Daoy (cell line): ENCODE data around the gene FERMT2. TPM values are rescaled to one million over a fixed set of nuclear protein-coding genes. Genes with fewer than 3 reads are reported as not detected.
"Not testable (repeated sequence)": the region's sequence is repeated elsewhere in the genome, so short reads cannot be mapped to it uniquely, and the experiment has no call there.

Experiments used
- DNase-seq: peaks from one replicate; pipeline ENCODE4 v3.0.0-alpha.2; 2015; ENCODE audit warnings: low read depth
- total RNA-seq: library from RNA; depleted of rRNA; stranded (reverse); fragments of >200 nt; shearing (Covaris generic); gene quantifications from 2 replicates; pipeline ENCODE4 v1.2.3, GENCODE V29; 2014

Gene FERMT2
- total RNA-seq, 1 experiment from 2014 or later = 121 TPM

DNA sequence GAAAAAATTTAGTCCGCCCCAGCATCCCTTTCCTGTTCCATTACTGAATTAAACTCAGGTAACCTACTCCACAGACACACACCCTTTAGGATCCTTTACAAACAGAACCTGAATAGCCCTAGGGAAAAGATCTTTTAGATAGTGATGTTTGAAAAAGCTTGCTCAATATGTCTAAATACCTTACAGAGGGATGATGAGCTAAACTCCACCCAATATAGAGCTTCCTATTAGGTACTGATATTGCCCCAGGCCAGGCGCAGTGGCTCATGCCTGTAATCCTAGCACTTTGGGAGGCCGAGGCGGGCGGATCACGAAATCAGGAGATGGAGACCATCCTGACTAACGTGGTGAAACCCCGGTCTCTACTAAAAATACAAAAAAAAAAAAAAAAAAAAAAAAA is 50.1 kb downstream of the FERMT2 start:
- DNase-seq = no peak

DNA sequence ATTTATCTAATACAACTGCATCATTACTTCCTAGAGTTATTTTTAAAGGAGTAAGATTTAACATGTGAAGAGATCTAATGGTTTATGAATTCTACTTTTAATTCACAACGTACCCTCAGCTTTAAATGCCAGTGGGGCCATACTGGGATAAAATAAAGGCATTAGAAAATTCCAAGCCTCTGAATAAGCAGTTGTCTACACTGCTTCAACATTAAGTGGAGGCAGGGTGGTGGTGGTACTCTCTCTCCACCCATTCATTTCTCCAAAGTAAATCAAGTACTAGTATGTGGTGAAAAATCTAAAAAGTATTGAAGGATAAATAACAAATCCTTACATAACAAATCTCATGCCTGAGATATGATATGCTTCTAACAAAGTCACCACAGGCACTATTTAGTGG is 52.4 kb downstream of the FERMT2 start:
- DNase-seq = no peak

DNA sequence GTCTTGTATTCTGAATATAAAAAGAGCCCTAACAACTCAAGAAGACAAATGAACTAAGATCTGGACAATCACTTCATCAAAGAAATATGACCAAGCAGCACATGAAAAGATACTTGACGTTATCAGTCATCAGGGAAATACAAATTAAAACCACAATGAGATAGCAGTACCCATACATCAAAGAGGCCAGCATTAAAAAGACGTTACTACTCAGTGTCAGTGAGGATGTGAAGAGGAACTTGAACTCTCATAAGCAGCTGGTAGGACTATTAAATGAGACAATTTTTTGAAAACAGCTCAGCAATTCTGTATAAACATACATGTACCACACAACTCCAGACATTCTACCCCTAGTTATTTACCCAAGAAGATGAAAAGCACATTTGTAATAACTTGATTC is 55.9 kb downstream of the FERMT2 start:
- DNase-seq = no peak

DNA sequence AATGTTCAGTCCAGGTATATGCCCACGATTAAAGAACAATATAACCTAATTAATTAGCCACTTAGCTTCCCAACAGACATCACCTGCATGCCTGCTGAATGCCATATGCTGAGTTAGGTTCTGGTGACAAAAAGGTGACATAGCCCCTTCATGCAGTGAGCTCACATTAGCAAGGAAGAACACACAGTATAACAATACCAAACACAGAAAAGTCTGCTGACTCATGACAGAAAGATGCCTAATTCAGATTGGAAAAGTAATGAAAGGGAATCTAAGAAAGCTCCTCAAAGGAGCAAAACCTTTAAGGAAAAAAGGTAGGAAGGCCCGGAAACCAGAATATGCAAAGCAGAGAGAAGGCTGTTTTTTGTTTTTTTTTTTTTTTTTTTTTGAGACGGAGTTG is 59.0 kb downstream of the FERMT2 start:
- no peak for DNase-seq

DNA sequence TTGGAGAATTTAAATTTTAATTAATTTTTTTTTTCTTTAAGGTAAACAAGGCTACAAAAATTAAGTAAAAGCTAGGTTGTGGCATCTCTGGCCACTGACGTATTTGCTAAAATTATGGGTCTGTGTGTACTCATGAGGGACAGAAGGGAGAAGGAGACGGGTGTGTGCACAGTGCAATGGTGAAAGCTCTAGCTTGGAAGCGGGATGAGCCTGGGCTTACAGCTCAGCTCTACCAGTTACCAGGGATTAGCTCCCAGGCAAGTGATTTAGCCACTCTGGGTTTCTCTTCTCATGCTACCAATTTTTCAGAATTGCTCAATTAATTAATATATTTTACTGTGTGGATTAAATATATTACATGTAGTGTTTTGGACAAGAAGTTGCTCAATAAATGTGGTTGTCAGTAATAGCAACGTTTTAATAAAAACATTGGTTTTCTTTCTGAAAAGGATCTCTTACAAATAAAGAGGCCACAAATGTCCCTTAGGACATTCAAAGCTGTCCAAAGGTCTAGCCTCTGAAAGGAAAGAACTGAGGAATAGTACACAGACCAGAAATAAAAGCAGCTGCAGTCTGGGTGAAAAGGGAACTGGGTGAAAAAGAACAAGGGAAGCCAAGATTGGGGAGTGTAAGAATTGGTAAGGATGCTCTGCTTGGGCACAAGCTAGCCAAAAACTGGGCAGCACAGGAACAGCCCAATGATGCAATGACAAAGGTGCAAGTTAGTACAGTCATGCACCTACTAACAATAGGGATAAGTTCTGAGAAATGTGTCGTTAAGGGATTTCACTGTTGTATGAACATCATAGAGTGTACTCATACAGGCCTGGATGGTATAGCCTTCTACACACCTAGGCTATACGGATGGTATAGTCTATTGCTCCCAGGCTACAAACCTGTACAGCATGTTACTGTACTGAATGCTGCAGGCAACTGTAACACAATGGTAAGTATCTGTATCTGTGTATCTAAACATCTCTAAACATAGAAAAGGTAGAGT is 61.7 kb downstream of the FERMT2 start:
- no peak for DNase-seq

DNA sequence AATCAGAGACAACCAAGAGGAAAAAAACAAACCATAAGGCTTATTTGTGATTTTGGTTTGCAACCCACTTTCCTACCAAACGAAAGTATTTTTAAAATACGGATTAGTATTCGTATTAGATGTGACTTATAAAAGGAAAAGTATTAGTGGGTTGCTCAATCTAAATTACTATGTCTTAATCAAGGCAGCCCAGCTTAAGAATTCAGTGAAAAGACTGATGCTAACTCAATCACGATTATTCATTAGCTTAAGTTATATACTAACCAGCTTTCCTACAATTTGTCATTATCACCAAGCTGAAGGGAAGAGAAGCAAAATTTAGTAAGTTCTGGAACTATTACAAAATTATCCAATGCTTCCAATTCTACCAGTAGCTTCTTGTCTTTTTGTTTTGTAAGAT is 62.7 kb downstream of the FERMT2 start:
- DNase-seq = no peak

DNA sequence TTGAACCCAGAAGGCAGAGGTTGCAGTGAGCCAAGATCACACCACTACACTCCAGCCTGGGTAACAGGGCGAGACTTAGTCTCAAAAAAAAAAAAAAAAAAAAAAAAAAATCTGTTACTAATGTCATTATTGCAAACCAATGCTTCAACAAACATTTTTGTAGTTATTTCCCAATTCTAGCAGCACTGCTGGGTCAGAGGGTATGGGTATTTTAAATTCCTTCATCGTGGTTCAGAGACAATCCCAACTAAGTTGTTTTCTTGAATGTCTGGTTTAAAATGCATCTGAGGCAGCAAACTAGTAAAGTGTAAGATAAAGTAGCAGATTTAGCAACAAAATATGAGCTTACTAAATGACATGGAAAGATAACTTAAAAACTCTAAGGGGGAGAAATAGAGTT is 65.6 kb downstream of the FERMT2 start:
- no peak for DNase-seq

DNA sequence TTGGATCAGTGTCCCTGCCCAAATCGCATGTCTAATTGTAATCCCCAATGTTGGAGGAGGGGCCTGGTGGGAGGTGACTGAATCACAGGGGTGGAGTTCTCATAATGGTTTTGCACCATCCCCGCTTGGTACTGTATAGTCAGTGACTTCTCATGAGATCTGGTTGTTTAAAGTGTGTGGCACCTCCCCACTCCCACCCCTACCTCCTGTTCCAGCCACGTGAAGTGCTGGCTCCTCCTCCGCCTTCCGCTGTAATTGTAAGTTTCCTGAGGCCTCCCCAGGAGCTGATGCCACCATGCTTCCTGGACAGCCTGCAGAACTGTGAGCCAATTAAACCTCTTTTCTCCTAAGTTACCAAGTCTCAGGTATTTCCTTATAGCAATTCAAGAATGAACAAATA is 67.2 kb downstream of the FERMT2 start:
- no peak for DNase-seq

DNA sequence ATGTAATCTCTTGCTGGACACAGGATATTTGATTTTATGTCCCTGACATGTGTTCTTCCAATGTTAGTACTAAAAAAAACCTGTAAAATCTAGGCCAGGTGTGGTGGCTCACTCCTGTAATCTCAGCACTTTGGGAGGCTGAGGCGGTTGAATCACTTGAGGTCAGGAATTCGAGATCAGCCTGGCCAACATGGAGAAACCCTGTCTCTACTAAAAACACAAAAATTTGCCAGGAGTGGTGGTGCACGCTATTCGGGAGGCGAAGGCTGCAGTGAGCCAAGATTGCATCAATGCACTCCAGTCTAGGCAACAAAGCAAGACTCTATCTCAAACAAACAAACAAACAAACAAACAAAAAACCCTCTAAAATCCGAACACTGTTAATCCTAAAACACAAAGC is 68.0 kb downstream of the FERMT2 start:
- no peak for DNase-seq

DNA sequence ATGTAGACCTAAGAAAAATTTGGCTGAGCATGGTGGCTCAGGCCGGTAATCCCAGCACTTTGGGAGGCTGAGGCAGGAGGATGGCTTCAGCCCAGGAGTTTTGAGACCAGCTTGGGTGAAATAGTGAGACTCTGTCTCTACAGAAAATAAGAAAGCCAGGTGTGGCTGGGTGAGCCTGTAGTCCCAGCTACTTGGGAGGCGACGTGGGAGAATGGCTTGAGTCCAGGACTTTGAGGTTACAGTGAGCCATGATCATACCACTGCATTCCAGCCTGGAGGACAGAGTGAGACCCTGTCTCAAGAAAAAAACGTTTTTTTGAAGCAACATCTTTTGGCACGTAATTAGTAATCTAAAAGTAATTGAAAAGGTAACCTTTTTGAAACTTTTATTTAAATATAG is 70.9 kb downstream of the FERMT2 start:
- peak; percentile 68 for DNase-seq

DNA sequence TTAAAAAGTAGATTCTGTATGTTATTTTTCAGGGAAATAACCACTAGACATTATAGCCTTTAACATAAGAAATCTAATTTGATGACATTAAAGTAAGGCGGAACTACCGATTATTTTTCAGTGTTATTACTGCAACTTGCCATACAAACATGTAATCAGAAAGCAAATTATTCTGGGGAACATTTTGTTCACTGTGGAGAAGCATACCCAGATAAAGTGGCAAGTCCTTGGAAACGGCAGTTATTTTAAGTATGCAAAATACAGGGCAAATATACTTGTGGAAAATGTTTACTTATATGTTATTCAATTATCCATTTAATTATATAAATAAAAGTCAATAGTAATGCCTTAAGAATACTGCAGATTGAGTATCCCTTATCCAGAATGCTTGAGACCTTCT is 71.9 kb downstream of the FERMT2 start:
- DNase-seq = no peak

DNA sequence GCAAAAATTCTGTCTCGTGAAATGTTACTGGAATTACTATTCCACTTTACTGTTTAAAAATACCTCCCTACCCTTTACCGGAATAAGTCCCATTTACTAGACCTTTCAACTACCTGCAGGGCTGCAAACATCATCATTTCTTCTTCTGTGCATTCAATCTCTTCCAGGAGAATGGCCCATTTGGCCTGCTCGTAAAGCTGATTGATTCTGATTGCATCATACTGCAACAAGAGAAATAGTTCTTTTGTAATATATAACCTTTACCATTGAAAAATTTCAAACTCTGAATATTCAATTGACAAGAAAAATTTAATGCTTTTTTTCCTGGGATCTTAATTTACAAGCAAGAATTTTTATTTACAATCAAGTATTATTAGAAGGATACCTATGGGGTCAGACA is 72.4 kb downstream of the FERMT2 start:
- no peak for DNase-seq

DNA sequence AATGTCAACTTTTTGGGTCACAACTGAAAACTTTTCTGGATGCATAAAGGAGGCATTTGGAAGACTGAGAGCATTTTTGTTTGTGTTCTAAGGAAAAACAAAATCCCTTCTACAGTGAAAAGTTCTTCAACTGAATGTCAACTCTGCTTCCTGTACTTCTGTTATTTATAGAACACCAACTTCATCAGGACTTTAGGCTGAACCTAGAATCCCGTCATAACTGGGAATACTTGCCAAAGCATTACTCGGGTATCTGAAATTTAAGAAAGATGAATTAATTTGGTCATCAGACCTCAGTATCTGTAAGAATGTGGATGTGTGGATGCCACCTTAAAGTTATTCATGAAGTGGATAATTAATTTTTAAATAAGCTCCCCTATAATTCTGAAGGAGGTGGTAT is 73.2 kb downstream of the FERMT2 start:
- DNase-seq = no peak

DNA sequence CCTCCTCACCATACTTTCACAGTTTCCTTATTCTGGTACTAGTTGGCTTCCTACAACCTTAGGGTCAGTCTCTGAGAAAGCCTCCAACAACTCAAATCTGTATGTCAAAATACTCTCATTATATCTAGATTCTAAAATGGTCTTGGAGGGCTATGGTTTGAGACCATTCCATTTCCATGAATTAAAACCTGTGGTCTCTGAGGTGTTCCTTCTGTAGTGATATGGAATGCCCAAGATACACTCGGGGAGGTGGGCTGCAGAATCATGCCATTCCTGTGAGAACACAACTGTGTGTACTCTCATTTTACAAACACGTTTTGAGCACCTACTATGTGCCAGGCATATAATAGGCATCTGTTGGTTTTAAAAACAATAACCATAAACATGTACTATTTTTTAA is 74.0 kb downstream of the FERMT2 start:
- no peak for DNase-seq

DNA sequence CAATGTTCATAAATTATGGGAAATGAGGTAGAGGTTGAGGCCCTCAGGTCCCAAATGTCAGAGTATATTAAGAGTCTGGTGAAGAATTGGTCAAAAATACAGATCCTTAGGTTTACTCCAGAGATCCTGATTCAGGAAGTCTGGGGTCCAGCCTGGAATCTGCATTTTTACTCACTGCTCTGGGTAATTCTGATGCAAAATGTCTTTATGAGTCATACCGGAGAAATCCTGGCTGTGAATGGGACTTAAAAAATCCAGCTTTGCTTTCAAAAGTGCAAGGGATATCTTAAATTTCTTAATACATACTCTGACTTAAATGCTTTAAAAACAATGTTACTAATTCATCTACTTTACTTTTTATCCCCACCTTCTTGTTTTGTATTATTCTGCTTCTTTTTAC is 74.5 kb downstream of the FERMT2 start:
- no peak for DNase-seq

DNA sequence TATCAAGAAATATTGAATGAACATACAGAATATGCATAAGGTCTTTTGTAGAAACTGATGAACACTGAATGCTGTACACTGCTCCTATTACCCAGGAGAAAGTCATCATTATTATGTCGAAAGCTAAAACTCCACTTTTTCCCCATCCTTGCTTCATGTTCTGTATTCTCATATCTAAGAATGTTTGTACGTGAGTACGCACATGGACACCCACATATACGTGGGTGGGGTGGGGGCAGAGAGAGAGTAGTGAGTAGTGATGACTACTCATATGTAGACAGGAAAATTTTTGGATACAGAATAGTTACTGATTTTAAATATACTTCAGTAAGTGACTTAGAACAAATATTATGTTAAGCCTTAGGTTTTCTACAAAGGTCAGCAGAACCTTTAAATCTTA is 75.1 kb downstream of the FERMT2 start:
- no peak for DNase-seq

DNA sequence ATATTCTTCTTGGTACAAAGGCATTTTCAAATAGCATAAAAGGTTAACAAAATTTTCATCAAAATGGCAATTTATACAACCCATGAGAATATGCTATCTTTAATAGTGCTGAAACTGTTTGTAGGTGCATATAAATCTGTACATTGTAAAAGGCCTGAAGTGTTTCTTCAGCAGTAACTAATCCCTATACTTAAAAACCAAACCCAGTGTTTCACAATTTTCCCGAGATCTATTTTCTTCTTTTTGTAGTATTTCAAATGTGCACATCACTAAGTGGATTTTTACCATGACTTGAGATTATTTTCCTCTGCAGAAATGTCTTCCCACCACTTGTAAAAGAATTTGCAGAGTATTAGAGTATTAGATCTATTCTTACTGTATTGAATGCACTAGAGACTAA is 76.5 kb downstream of the FERMT2 start:
- DNase-seq = no peak

DNA sequence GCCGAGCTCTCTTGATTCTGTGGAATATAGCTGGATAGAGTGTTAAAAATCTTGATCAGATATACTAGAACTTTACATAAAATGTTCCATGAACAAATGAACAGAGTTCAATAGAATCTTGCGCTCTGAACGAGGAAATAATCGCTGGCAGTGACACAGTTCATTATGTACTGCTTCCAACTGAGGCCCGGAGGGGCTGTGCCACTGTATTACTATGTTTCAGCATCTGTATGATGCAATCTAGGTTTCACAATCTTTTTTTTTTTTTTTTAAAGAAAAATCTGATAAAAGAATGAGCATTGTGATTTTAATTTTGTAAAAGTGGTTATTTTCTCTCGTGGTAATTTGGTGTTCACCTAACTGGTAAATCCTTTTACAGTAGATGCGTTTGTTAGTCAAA is 77.2 kb downstream of the FERMT2 start:
- no peak for DNase-seq

DNA sequence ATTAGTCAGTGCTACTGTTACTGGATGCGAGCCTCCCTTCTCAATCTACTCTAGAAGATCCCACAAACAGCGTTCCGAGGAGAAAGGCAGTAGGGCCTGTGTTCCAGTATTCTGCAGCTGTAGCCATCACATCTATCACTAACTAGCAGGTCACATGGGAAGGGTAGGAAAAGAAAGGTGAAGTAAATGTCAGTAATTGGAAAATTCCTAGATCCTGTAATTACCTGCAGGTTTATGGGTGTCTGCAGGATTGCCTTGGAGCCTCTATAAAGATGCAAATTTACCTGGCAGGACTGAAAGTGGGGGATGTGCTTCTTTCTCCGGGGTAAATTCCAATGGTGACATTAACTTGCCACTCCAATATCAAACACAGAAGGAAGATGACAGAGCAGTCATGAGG is 77.8 kb downstream of the FERMT2 start:
- no peak for DNase-seq

DNA sequence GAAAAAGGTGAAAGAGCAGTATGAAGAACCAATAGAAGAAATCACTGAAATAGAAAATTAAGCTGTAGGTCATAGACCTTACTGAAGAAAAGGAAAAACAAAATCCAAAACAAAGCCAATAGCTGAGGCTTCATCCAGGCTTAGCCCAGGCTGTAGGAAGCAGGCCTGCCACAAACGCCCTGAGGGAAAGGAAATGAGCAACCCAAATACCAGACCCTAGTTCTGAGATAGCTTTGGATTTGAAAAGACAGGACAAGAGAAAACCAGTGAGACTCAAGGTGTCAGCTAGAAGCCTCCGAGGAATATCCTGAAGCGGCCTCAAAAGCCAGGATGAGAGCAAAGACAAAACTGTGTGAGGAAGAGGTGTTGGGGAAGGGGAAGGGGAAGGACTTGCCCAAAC is 79.2 kb downstream of the FERMT2 start:
- no peak for DNase-seq

DNA sequence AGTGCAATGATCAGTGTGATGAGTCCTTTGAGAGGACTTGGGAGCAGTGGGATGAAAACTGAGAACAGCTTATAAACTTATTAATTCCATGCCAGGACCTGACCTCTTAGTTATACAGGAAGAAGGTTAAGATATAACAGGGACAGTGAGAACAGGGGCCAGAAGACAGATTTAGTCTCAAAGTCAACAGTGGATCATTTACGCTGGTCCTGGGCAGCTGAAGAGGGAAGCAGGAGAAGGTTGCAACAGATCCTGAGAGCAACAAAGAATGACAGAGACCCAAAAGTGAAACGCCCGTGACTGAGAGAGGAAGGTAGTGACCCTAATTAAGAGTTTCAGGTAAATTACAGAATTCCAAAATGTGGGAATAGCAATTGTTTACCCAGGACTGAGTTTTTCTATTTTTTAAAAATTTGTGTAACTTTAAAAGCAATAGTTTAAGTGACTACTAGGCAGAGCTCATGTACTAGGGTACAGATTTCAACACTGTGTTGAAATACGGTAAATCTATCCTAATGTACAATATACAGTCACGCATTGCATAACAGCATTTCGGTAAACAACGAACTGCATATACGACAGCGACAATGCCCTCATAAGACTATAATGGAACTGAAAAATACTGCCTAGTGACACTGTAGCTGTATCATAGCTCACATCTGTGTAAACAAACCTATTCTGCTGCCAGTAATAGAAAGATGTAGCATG is 81.8 kb downstream of the FERMT2 start:
- no peak for DNase-seq

DNA sequence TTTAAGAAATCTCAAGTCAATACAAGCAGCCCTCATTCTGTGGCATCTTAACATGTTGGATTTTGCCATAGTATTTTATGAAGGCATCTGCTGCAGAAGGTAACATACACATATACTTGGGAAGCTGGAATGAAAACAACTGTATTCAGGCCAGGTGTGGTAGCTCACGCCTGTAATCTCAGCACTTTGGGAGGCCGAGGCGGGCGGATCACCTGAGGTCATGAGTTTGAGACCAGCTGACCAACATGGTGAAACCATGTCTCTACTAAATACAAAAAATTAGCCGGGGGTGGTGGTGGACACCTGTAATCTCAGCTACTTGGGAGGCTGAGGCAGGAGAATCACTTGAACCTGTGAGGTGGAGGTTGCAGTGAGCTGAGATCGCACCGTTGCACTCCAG is 86.0 kb downstream of the FERMT2 start:
- DNase-seq = not testable (repeated sequence)

DNA sequence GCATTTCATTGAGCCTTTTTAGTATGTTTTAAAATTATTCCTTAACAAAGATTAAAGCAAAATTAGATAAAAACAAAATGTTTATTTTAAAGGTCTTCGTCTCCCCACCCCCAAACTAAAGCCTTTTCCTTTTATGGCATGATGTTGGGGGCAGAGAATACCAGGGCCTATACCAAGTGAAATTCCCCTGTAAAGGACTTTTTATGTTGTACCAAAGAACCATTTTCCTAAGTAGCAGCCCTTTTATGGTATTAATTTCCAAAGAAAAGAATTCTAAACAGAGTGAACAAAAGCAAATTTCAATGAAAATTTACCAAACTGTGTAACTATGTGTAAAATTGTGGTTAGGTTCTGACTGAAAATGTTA is 87.5 kb downstream of the FERMT2 start:
- DNase-seq = no peak
